ENCODE data around the gene PPP1R2.

The PPP1R2 gene

GRCh38 chr3:195563317-195563716 lies 20.2 kb upstream of the PPP1R2 start:
- no peak for DNase-seq

GRCh38 chr3:195559723-195560409 lies 16.7 kb upstream of the PPP1R2 start:
- DNase-seq, result no peak

- peak; percentile 91 for DNase-seq
Measured at GRCh38 chr3:195558602-195559001, 15.5 kb upstream of the PPP1R2 start.

- no peak for DNase-seq
Measured at GRCh38 chr3:195557322-195557721, 14.2 kb upstream of the PPP1R2 start.

- DNase-seq, result peak; percentile 62
Measured at GRCh38 chr3:195556390-195556789, 13.3 kb upstream of the PPP1R2 start.

GRCh38 chr3:195555110-195555509 lies 12.0 kb upstream of the PPP1R2 start:
- DNase-seq, result no peak

- DNase-seq, result no peak
Measured at GRCh38 chr3:195554458-195554857, 11.3 kb upstream of the PPP1R2 start.

GRCh38 chr3:195553268-195553667 lies 10.1 kb upstream of the PPP1R2 start:
- no peak for DNase-seq

- DNase-seq, result no peak
Measured at GRCh38 chr3:195551381-195551978, 8.4 kb upstream of the PPP1R2 start.

- no peak for DNase-seq
Measured at GRCh38 chr3:195550723-195551122, 7.6 kb upstream of the PPP1R2 start.

GRCh38 chr3:195549931-195550519 lies 6.9 kb upstream of the PPP1R2 start:
- no peak for DNase-seq

GRCh38 chr3:195548987-195549386 lies 5.9 kb upstream of the PPP1R2 start:
- no peak for DNase-seq

GRCh38 chr3:195548501-195548900 lies 5.4 kb upstream of the PPP1R2 start:
- DNase-seq, result no peak

GRCh38 chr3:195548006-195548405 lies 4.9 kb upstream of the PPP1R2 start:
- peak; percentile 70 for DNase-seq

- DNase-seq, result no peak
Measured at GRCh38 chr3:195546130-195546560, 3.0 kb upstream of the PPP1R2 start.

GRCh38 chr3:195544634-195545033 lies 1.5 kb upstream of the PPP1R2 start:
- no peak for DNase-seq

- no peak for DNase-seq
Measured at GRCh38 chr3:195544230-195544536, 1.1 kb upstream of the PPP1R2 start.

GRCh38 chr3:195543500-195544229 lies 540 bp upstream of the PPP1R2 start:
- peak; percentile 67 for DNase-seq

- peak; percentile 73 for DNase-seq
Measured at GRCh38 chr3:195542316-195542697, 818 bp downstream of the PPP1R2 start.

GRCh38 chr3:195540511-195540910 lies 2.6 kb downstream of the PPP1R2 start:
- DNase-seq, result no peak

- no peak for DNase-seq
Measured at GRCh38 chr3:195540027-195540426, 3.1 kb downstream of the PPP1R2 start.

- DNase-seq, result no peak
Measured at GRCh38 chr3:195539479-195539878, 3.6 kb downstream of the PPP1R2 start.

GRCh38 chr3:195537995-195538394 lies 5.1 kb downstream of the PPP1R2 start:
- no peak for DNase-seq

- no peak for DNase-seq
Measured at GRCh38 chr3:195535293-195535692, 7.8 kb downstream of the PPP1R2 start.
